Measurements from ENCODE around the gene RAB15.
A peak's percentile ranks its signal among the peaks of the same experiment; 100 is the strongest.

RAB15 gene

GRCh38 chr14:64914237-64915028 is 57.7 kb downstream of the RAB15 start, which contains the start of gene CHURC1 (continued):
- TF ChIP-seq KLF17 (tag by site-specific recombination; IDR thresholded peaks at IDR 0.05) (no peak), ZNF148 (tag by site-specific recombination; IDR thresholded peaks at IDR 0.05; ENCODE audit: borderline replicate concordance) (no peak), SP3 (tag by site-specific recombination; IDR thresholded peaks at IDR 0.05) (no peak), SP7 (tag by site-specific recombination; IDR thresholded peaks at IDR 0.05) (no peak), EGR2 (tag by site-specific recombination; IDR thresholded peaks at IDR 0.05; ENCODE audit: low read depth) (no peak), ZSCAN23 (tag by site-specific recombination; IDR thresholded peaks at IDR 0.05) (no peak), ZIC2 (tag by site-specific recombination; IDR thresholded peaks at IDR 0.05) (no peak), ZNF248 (tag by site-specific recombination; IDR thresholded peaks at IDR 0.05) (no peak), ZSCAN5A (tag by site-specific recombination; IDR thresholded peaks at IDR 0.05) (no peak), ZNF214 (tag by site-specific recombination; IDR thresholded peaks at IDR 0.05; ENCODE audit: borderline replicate concordance) (no peak), ZFP41 (tag by site-specific recombination; IDR thresholded peaks at IDR 0.05; ENCODE audit: borderline replicate concordance) (no peak), ZNF830 (tag by site-specific recombination; IDR thresholded peaks at IDR 0.05; ENCODE audit: low read depth) (no peak), ZNF639 (tag by site-specific recombination; IDR thresholded peaks at IDR 0.05) (no peak), ZNF18 (tag by site-specific recombination; IDR thresholded peaks at IDR 0.05) (no peak), HIC1 (tag by site-specific recombination; IDR thresholded peaks at IDR 0.05) (peak; percentile 99), GLI2 (tag by site-specific recombination; IDR thresholded peaks at IDR 0.05; ENCODE audit: borderline replicate concordance, low read depth) (no peak), ZNF624 (tag by site-specific recombination; IDR thresholded peaks at IDR 0.05) (no peak), ZBTB10 (tag by site-specific recombination; IDR thresholded peaks at IDR 0.05) (no peak), ZNF169 (tag by site-specific recombination; IDR thresholded peaks at IDR 0.05) (no peak), KLF10 (tag by site-specific recombination; IDR thresholded peaks at IDR 0.05) (no peak), ZNF513 (tag by site-specific recombination; IDR thresholded peaks at IDR 0.05) (no peak), ZNF174 (tag by site-specific recombination; IDR thresholded peaks at IDR 0.05) (no peak), ZNF362 (tag by site-specific recombination; IDR thresholded peaks at IDR 0.05) (no peak)
